Panc1 (cell line): ENCODE results near the gene TNIK. TPM values are rescaled to one million over a fixed set of nuclear protein-coding genes. Genes with fewer than 3 reads are reported as not detected.

Experiments
- ATAC-seq: fragments of 200-7000 bp; cut with Tn5 transposase; 2 replicates; pipeline ENCODE4 v1.9.1; 2020; ENCODE audit warnings: mild to moderate bottlenecking, moderate library complexity
- BruUV-seq: library from RNA; stranded (reverse); fragments of 400-500 nt; replicated peaks from 2 replicates; lab custom pipeline; 2021; lab: Mats Ljungman, UMichigan
- CTCF ChIA-PET: fragments of 300-600 bp; sonication (Branson Sonifier 250); formaldehyde crosslinking; loops from one replicate; lab custom pipeline; 2022; ENCODE audit warnings: antibody characterized with exemption; lab: Charles Lee
- POLR2A ChIA-PET: fragments of 300-600 bp; sonication (Branson Sonifier 250); formaldehyde crosslinking; loops from one replicate; lab custom pipeline; 2022; ENCODE audit warnings: antibody characterized with exemption; lab: Charles Lee
- DNase-seq: peaks from one replicate; pipeline ENCODE4 v3.0.0-alpha.2; 2010; ENCODE audit warnings: low read depth, low spot score
- H3K27ac ChIP-seq: 2 replicates; pipeline ENCODE4 v1.5.1; 2011; ENCODE audit warnings: mild to moderate bottlenecking, low read length, inconsistent platforms
- H3K27me3 ChIP-seq: fragments of 200-500 bp; sonication (Bioruptor generic); 2 replicates; pipeline ENCODE4 v1.6.0; 2014; ENCODE audit warnings: low read length, inconsistent platforms; ENCODE audit not compliant: control insufficient read depth, insufficient read depth
- H3K36me3 ChIP-seq: fragments of 200-500 bp; sonication (Bioruptor generic); 2 replicates; pipeline ENCODE4 v1.5.1; 2014; ENCODE audit warnings: inconsistent platforms, mild to moderate bottlenecking, low read length, moderate library complexity; ENCODE audit not compliant: control insufficient read depth, insufficient read depth
- H3K4me1 ChIP-seq: 2 replicates; pipeline ENCODE4 v1.5.1; 2011; ENCODE audit warnings: inconsistent platforms, mild to moderate bottlenecking, low read length, moderate library complexity; ENCODE audit not compliant: control insufficient read depth, insufficient read depth
- H3K4me3 ChIP-seq, 2 experiments: 2 replicates each; pipeline ENCODE4 v1.5.1; 2011 to 2012; ENCODE audit warnings: low read depth in 2 of 2, low read length in 2 of 2, mild to moderate bottlenecking in 2 of 2, inconsistent platforms in 1 of 2, moderate library complexity in 1 of 2
- H3K9me3 ChIP-seq: fragments of 200-500 bp; sonication (Bioruptor generic); 2 replicates; pipeline ENCODE4 v1.5.1; 2014; ENCODE audit warnings: low read depth, mild to moderate bottlenecking, inconsistent platforms, low read length, moderate library complexity; ENCODE audit not compliant: control insufficient read depth, insufficient read depth
- POLR2AphosphoS5 ChIP-seq: IDR thresholded peaks from 2 replicates; pipeline ENCODE4 v1.6.1; 2012; ENCODE audit warnings: mild to moderate bottlenecking, low read depth, low read length, moderate library complexity
- SIN3A ChIP-seq: IDR thresholded peaks from 2 replicates; pipeline ENCODE4 v1.6.1; 2012; ENCODE audit warnings: low read depth, mild to moderate bottlenecking, low read length, moderate library complexity, borderline replicate concordance; ENCODE audit not compliant: insufficient read depth
- TCF7L2 ChIP-seq: IDR thresholded peaks from 2 replicates; pipeline ENCODE4 v1.6.1; 2011; ENCODE audit warnings: mild to moderate bottlenecking, low read depth, low read length, inconsistent platforms
- in situ Hi-C: cut with HindIII; loops from 2 replicates; pipeline ENCODE4 v1.10.0; 2016; ENCODE audit warnings: low sequenced_read_pairs, low pct_unique_long_range_greater_than_20kb
- intact Hi-C: fragments of 100-400 bp; cut with micrococcal nuclease; formaldehyde crosslinking; loops from one replicate; pipeline ENCODE4 v1.10.0; 2022; ENCODE audit not compliant: unreplicated experiment
- total RNA-seq: library from RNA; stranded (reverse); gene quantifications from one replicate; pipeline ENCODE4 v1.2.1, GENCODE V29; 2021; ENCODE audit not compliant: unreplicated experiment
- TF ChIP-seq, protein P1 (sequence below): fragments of 450-650 bp; IDR thresholded peaks from 2 replicates; pipeline ENCODE4 v1.5.1; 2017; ENCODE audit warnings: mild to moderate bottlenecking
- TF ChIP-seq, protein P2 (sequence below), 2 experiments: IDR thresholded peaks; 2 replicates each; pipeline ENCODE4 v1.6.1; 2011 to 2012; ENCODE audit warnings: low read depth in 2 of 2, control low read depth in 1 of 2, low read length in 1 of 2, mild to moderate bottlenecking in 1 of 2, moderate library complexity in 1 of 2; ENCODE audit not compliant: insufficient read depth in 1 of 2

Gene TNIK
- total RNA-seq, 1 experiment from 2014 or later = 1.9 TPM

GRCh38 chr3:171375666-171376595 is 84.3 kb downstream of the TNIK start:
- Histone ChIP-seq H3K4me1 (no peaks in the 10 kb centered on the region), H3K36me3 (no peaks in the 10 kb centered on the region), H3K27me3 (no peaks in the 10 kb centered on the region), H3K27ac (no peak overlapping the region), H3K4me3 (no peak overlapping the region), H3K9me3 (no peaks in the 10 kb centered on the region)
- DNase-seq (no peak), ATAC-seq (no peak)
- ChIA-PET CTCF (no interaction called here), POLR2A (interaction anchor here (0.7 kb wide), 1 partner anchor 278 kb away, joined by 7 read pairs; no protein-coding TSS in a partner anchor)
- no peak for TF ChIP-seq TCF7L2
- no peak for TF ChIP-seq POLR2AphosphoS5
- TF ChIP-seq, protein P1, sequence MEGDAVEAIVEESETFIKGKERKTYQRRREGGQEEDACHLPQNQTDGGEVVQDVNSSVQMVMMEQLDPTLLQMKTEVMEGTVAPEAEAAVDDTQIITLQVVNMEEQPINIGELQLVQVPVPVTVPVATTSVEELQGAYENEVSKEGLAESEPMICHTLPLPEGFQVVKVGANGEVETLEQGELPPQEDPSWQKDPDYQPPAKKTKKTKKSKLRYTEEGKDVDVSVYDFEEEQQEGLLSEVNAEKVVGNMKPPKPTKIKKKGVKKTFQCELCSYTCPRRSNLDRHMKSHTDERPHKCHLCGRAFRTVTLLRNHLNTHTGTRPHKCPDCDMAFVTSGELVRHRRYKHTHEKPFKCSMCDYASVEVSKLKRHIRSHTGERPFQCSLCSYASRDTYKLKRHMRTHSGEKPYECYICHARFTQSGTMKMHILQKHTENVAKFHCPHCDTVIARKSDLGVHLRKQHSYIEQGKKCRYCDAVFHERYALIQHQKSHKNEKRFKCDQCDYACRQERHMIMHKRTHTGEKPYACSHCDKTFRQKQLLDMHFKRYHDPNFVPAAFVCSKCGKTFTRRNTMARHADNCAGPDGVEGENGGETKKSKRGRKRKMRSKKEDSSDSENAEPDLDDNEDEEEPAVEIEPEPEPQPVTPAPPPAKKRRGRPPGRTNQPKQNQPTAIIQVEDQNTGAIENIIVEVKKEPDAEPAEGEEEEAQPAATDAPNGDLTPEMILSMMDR = no peak
- no peak for TF ChIP-seq SIN3A
- TF ChIP-seq, protein P2, sequence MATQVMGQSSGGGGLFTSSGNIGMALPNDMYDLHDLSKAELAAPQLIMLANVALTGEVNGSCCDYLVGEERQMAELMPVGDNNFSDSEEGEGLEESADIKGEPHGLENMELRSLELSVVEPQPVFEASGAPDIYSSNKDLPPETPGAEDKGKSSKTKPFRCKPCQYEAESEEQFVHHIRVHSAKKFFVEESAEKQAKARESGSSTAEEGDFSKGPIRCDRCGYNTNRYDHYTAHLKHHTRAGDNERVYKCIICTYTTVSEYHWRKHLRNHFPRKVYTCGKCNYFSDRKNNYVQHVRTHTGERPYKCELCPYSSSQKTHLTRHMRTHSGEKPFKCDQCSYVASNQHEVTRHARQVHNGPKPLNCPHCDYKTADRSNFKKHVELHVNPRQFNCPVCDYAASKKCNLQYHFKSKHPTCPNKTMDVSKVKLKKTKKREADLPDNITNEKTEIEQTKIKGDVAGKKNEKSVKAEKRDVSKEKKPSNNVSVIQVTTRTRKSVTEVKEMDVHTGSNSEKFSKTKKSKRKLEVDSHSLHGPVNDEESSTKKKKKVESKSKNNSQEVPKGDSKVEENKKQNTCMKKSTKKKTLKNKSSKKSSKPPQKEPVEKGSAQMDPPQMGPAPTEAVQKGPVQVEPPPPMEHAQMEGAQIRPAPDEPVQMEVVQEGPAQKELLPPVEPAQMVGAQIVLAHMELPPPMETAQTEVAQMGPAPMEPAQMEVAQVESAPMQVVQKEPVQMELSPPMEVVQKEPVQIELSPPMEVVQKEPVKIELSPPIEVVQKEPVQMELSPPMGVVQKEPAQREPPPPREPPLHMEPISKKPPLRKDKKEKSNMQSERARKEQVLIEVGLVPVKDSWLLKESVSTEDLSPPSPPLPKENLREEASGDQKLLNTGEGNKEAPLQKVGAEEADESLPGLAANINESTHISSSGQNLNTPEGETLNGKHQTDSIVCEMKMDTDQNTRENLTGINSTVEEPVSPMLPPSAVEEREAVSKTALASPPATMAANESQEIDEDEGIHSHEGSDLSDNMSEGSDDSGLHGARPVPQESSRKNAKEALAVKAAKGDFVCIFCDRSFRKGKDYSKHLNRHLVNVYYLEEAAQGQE (IDR thresholded peaks at IDR 0.05; ENCODE audit: insufficient read depth in 1 of 2, low read depth in 2 of 2, low read length in 1 of 2) = no peak
- intact Hi-C loops = no loop called here
- BruUV-seq = no TSS peak
- in situ Hi-C loops = no loop called here

DNA sequence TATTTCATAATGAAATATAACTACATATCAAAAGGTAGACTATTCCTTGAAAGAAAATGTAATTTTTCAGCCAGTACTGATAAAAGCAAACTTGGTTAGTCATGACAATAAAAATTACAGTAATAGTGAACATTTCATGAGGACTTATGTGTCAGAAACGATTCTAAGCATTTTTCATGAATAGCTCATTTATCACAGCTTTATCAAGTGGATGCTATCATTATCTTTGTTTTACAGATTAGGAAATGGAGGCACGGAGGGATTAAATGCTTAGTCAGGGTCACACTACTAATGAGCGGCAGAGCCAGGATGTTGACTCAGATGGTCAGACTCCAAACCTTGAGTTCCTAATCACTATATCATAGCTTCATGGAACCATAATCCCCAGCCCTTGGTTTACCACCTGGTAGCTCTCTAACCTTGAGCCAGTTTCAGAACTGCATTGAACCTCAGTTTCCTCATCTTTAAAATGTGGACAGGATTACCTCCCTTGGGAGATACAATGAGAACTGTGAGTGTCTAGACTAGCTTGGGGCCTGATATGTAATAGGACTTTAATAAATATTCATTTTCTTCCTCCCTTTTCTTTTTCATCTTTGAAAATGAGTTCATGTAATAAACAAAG is 85.4 kb downstream of the TNIK start:
- no TSS peak for BruUV-seq
- in situ Hi-C loops = no loop called here

More for the DNA sequence above, 85.4 kb downstream of the TNIK start:
- POLR2A ChIA-PET = interaction anchor here (0.7 kb wide), 1 partner anchor 279 kb away, joined by 7 read pairs; no protein-coding TSS in a partner anchor
- intact Hi-C loops = no loop called here
- CTCF ChIA-PET = no interaction called here
- Histone ChIP-seq H3K9me3 (no peaks in the 10 kb centered on the region), H3K4me3 (no peak overlapping the region), H3K36me3 (no peaks in the 10 kb centered on the region), H3K27ac (no peak overlapping the region), H3K27me3 (no peaks in the 10 kb centered on the region), H3K4me1 (no peaks in the 10 kb centered on the region)
- no peak for TF ChIP-seq SIN3A
- TF ChIP-seq, protein P2 (IDR thresholded peaks at IDR 0.05; ENCODE audit: insufficient read depth in 1 of 2, low read depth in 2 of 2, low read length in 1 of 2) = no peak
- TF ChIP-seq, protein P1 = no peak
- no peak for DNase-seq
- ATAC-seq = no peak
